ENCODE data around the gene LYPLA2.
"Not testable (repeated sequence)": the region's sequence is repeated elsewhere in the genome, so short reads cannot be mapped to it uniquely, and the experiment has no call there.

The LYPLA2 gene

DNA sequence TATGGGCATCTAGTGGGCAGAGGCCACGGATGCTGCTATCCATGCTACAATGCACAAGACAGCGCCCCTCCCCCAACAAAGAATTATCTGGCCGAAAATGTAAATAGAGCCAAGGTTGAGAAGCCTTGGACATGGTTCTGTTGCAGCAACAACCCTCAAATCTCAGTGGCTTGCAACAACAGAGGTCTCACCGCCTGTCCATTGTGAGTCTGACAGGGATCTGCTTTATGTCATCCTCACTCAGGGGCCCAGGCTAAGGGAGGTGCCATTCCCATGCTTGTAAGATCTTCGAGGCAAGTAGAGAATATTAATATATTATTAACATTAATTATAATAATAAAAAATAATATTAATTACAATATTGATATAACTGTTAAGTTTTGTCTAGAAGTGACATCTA, 22.2 kb upstream of the LYPLA2 start:
- no peaks in the 10 kb centered on the region for H3K9me3 Mint-ChIP-seq
- H3K27ac Mint-ChIP-seq = no peak overlapping the region
- peaks cover 2% of the 10 kb centered on the region for H3K36me3 Mint-ChIP-seq (ENCODE audit: low read depth)
- peaks cover 3% of the 10 kb centered on the region for H3K4me1 Mint-ChIP-seq
- ATAC-seq = no peak
- H3K27me3 Mint-ChIP-seq = no peaks in the 10 kb centered on the region
- no peak overlapping the region for H3K4me3 Mint-ChIP-seq
- DNase-seq = no peak

DNA sequence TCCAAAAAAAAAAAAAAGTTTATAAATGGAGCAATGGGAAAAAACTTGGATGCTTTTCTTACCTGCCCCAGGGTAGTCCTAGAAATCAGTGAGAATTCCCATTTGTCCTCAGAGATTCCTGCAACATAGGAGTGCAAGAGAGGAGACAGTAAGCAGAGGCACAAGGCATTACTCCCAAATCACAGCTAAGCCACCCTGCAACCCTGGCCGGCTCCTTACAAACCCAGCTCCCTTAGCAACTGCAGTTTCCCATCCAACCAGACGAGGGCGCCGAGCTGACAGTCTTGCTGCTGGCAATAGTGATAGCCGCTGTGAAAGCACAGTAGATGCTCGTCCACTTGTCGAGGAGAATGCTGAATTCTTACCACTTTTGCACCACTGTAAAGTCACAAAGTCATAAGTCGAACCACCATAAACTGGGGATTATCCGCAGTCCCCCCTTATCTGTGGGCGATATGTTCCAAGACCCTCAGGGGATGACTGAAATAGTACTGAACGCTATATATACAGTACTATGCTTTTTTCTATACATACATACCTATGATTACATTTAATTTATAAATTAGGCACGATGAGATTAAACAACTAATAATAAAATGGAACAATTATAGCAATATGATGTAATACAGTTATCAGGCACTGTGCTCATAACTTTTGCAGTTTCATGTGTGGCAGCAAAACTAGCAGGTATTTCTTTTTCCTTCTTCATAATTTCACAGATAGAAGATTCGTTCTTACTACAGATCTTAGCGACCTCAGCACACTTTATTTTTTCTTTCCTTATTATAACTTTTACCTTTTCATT, 18.7 kb upstream of the LYPLA2 start:
- ATAC-seq (peak; percentile 86), DNase-seq (peak; percentile 90)
- H3K4me1 Mint-ChIP-seq = peaks cover 26% of the 10 kb centered on the region
- no peaks in the 10 kb centered on the region for H3K9me3 Mint-ChIP-seq
- H3K27me3 Mint-ChIP-seq = no peaks in the 10 kb centered on the region
- H3K36me3 Mint-ChIP-seq (ENCODE audit: low read depth) = no peaks in the 10 kb centered on the region
- no peak overlapping the region for H3K27ac Mint-ChIP-seq
- H3K4me3 Mint-ChIP-seq = no peak overlapping the region

DNA sequence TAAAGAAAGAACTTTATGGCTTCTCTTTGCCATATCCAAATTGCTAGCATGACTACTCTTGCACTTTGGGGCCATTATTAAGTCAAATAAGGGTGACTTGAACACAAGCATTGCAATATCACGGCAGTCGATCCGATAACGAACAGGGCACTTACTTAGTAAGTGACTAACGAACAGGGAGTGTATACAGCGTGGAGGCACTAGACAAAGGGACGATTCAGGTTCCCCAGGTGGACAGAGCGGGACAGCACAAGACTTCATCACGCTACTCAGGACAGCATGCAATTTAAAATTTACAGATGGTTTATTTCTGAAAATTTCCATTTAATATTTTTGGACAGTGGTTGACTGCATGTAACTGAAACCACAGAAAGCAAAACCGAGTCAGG, 18.1 kb upstream of the LYPLA2 start:
- Mint-ChIP-seq H3K27me3 (no peaks in the 10 kb centered on the region), H3K36me3 (ENCODE audit: low read depth) (no peaks in the 10 kb centered on the region), H3K4me1 (peaks cover 30% of the 10 kb centered on the region), H3K9me3 (no peaks in the 10 kb centered on the region), H3K27ac (no peak overlapping the region), H3K4me3 (no peak overlapping the region)
- ATAC-seq = no peak
- DNase-seq = no peak

DNA sequence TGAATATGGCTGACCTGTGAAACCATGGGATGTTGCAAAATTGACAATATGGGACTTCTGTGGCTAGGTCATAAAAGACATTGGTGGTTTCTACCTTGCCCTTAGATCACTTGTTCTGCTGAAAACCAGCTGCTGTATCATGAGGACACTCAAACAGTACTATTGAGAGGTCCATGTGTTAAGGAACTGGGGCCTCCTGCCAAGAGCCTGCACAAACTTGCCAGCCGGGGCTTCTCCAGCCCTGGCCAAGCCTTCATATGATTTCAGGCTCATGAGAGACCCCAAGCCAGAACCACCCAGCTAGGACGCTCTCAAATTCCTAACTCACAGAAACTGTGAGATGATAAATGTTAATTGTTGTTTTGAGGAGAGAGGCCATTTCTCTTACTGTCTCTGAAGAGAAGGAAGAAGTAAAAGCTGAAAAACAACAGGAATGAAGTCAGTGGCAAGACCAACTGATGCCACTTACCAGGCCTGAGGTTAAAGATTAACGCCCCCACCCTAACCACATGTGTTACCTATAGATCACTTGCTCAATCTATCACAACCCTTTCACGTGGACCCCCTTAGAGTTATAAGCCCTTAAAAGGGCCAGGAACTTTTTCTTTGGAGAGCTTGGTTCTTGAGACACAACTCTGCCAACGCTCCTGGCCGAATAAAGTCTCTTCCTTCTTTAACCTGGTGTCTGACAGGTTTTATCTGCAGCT, 16.6 kb upstream of the LYPLA2 start:
- Mint-ChIP-seq H3K9me3 (no peaks in the 10 kb centered on the region), H3K4me1 (peaks cover 36% of the 10 kb centered on the region), H3K27ac (no peak overlapping the region), H3K4me3 (no peak overlapping the region), H3K27me3 (no peaks in the 10 kb centered on the region), H3K36me3 (ENCODE audit: low read depth) (peaks cover 2% of the 10 kb centered on the region)
- DNase-seq (no peak), ATAC-seq (no peak)

DNA sequence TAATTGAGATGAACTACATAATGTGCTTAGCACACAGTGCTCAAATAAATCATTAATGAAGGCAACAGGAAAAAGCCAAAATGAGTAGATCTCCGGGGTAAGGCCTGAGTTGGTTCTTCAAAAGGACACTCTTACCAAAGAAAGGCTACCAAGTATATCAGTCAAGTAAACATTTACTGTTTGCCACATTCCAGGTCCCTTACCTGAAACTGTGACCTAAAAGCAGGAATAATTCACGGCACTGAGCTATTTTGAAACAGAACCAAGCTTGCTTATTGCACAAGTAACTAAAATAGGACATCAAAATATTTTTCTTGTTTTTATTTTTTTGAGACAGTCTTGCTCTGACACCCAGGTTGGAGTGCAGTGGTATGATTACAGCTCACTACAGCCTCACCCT, 14.7 kb upstream of the LYPLA2 start:
- H3K4me1 Mint-ChIP-seq = peaks cover 47% of the 10 kb centered on the region
- no peak for DNase-seq
- H3K27me3 Mint-ChIP-seq = no peaks in the 10 kb centered on the region
- ATAC-seq = no peak
- H3K9me3 Mint-ChIP-seq = no peaks in the 10 kb centered on the region
- H3K27ac Mint-ChIP-seq = no peak overlapping the region
- peak overlapping the region; percentile 95 for H3K4me3 Mint-ChIP-seq
- H3K36me3 Mint-ChIP-seq (ENCODE audit: low read depth) = peaks cover 13% of the 10 kb centered on the region

DNA sequence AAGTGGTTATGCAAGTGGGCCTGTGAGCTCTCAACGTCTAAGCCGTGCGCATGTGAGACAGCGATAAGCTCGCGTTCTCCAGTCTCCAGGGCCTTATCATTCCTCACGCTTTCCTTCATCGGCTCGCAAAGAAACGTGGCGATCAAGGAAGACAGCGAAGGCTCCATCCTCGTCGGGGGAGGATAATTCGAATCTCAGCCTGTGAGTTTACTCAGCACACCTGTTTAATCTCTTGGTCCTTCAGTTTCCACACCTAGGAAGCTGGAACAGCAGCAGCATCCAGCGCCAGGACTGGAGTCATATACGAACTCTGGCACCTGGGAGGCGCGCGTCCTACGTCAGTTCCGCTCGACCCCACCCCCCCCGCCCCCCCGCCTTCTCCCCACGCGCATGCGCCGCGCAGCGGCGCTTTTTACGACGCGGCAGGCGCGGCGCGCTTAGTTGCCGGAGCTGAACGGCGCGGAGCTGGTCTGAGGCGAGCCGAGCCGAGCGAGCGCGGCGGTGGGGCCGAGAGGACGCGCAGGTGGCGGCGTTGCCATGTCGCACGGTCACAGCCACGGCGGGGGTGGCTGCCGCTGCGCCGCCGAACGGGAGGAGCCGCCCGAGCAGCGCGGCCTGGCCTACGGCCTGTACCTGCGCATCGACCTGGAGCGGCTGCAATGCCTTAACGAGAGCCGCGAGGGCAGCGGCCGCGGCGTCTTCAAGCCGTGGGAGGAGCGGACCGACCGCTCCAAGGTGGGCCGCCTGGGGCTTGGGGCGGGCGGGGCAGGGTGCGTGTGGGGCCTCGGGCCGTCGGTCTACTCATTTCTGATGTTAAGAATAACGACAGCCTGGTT, 12.7 kb upstream of the LYPLA2 start, which contains the start of gene PITHD1:
Gene PITHD1 (plus strand): TSS at position 440 of the 836 bp plus-strand sequence. CDS start 98 bp downstream, at position 538.
- H3K4me3 Mint-ChIP-seq = peak within 1 kb of the TSS; percentile 95
- H3K9me3 Mint-ChIP-seq = no peaks in the 10 kb centered on the region
- H3K36me3 Mint-ChIP-seq (ENCODE audit: low read depth) = peaks cover 20% of the 10 kb centered on the region
- peaks cover 50% of the 10 kb centered on the region for H3K4me1 Mint-ChIP-seq
- peak; percentile 83 for DNase-seq
- peak; percentile 82 for ATAC-seq
- no peaks in the 10 kb centered on the region for H3K27me3 Mint-ChIP-seq
- peak within 1 kb of the TSS; percentile 92 for H3K27ac Mint-ChIP-seq

DNA sequence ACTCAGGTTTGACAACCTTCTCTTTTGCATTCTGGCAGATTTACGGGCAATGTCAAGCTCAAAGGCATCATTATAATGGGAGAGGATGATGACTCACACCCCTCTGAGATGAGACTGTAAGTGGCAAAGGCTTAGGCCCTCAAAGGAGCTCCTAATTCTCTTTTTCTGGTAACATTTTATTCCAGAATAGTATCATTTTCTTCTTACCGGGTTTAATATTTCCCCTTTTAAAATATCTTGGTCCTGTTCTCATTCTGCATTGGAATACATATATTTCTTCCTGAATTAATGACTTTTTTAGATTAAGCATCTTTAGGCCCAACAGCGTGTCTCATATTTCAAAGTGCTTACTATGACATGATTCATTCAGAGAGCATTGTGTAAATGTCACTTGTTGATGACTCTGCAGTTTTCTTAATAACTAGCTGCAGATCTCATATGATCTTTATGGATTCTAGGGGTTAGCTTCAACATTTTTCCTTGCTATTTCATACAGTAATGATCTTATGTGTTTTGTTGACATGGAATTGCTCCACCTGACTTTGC, 11.0 kb upstream of the LYPLA2 start:
- peak overlapping the region; percentile 88 for H3K27ac Mint-ChIP-seq
- DNase-seq (no peak), ATAC-seq (no peak)
- no peaks in the 10 kb centered on the region for H3K27me3 Mint-ChIP-seq
- H3K4me3 Mint-ChIP-seq = peak overlapping the region; percentile 95
- H3K9me3 Mint-ChIP-seq = no peaks in the 10 kb centered on the region
- peaks cover 28% of the 10 kb centered on the region for H3K36me3 Mint-ChIP-seq (ENCODE audit: low read depth)
- H3K4me1 Mint-ChIP-seq = peaks cover 39% of the 10 kb centered on the region

DNA sequence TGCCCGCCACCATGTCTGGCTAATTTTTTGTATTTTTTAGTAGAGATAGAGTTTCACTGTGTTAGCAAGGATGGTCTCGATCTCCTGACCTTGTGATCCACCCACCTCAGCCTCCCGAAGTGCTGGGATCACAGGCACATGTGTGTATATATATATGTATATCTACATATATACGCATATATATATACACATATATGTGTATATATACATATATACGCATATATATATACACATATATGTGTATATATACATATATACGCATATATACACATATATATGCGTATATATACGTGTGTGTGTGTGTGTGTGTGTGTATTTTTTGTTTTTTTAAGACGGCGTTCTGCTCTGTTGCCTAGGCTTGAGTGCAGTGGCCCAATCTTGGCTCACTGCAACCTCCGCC, 7.8 kb upstream of the LYPLA2 start:
- ATAC-seq, H3K27me3 Mint-ChIP-seq, DNase-seq, H3K4me3 Mint-ChIP-seq, H3K9me3 Mint-ChIP-seq, H3K27ac Mint-ChIP-seq: not testable (repeated sequence)
- peaks cover 57% of the 10 kb centered on the region for H3K36me3 Mint-ChIP-seq (ENCODE audit: low read depth)
- H3K4me1 Mint-ChIP-seq = peaks cover 18% of the 10 kb centered on the region

DNA sequence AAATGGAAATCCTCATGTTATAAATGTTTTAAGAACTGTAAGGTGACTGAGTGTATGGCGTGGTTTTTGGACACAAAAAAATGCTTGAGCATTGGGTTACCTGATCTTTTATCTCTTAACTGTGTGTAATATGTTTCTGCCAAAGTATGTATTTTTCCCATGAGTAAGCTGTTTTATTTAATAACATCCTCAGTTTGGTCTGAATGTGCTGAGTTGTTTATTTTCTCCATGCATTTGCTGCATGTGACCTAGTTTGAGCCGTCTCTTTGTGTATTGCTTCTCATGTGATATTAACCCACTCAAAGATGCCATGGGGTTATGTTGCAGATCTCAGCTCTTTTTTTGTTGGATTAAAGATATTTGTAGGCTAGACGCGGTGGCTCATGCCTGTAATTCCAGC, 6.1 kb upstream of the LYPLA2 start:
- Mint-ChIP-seq H3K27ac (no peak overlapping the region), H3K4me3 (no peak overlapping the region), H3K36me3 (ENCODE audit: low read depth) (peaks cover 51% of the 10 kb centered on the region), H3K9me3 (no peaks in the 10 kb centered on the region), H3K27me3 (no peaks in the 10 kb centered on the region), H3K4me1 (peaks cover 10% of the 10 kb centered on the region)
- DNase-seq = no peak
- ATAC-seq = no peak

DNA sequence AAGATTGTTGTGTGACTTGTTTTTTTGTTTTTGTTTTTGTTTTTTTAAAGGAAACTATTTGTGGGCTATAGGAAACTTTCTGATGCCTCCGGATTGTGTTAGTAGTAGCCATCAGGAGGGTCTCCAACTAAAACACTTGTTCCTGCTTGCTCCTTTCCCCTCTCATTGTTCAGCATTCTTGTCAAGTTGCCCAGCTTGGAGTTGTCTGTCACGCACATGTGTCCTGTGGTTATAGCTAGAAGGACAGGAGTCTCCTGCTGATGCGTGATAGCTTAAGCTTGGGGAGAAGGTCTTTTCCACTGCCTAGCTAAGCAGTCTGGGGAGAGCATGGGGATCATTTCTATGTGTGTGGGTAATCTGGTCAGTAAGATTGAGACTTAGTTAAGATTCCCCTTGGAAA, 3.2 kb upstream of the LYPLA2 start:
- Mint-ChIP-seq H3K27me3 (no peaks in the 10 kb centered on the region), H3K27ac (no peak overlapping the region), H3K36me3 (ENCODE audit: low read depth) (peaks cover 39% of the 10 kb centered on the region), H3K9me3 (no peaks in the 10 kb centered on the region), H3K4me1 (peaks cover 19% of the 10 kb centered on the region), H3K4me3 (no peak overlapping the region)
- no peak for DNase-seq
- no peak for ATAC-seq

DNA sequence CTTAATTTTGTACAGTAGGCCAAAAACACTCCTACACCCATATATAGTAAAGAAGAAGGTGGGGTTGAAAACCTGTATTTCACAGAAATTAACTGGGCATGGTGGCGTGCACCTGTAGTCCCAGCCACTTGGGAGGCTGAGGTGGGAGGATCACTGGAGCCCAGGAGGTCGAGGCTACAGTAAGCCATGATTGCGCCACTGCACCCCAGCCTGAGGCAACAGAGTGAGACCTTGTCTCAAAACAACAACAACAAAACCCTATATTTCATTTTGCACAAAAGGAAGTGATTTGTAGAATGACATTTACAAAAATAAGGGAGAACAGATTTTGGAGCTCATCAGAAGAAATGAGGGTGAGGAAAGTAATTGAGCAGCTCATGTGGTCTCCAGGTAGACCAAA, 2.2 kb upstream of the LYPLA2 start:
- DNase-seq = no peak

DNA sequence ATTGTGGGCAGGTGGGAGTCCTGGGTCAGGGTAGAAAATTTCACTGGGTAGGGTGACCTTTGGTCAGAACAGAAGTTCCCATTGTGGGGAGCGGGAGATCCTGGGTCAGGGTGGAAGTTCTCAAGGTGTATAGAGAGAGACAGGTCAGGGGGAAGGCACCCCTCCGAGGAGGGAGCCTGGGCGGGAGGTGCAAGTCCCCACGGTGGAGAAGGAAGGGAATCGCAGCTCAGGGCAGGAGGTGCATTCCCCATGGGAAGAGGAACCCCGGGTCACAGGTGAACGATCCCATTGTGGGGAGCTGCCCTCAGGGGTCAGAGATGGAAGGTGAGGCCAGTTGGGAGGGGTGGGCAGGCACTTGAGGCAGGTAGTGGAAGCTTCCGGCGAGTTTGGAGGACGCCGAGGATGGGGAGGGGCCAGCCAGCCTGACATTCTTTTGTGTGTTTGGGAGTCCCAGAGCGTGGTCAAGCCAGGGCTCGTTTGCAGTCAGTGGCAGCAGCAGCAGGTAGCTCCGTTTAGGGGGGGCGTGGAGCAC, 637 bp downstream of the LYPLA2 start:
- no peak for ATAC-seq
- peak; percentile 44 for DNase-seq
- Mint-ChIP-seq H3K27ac (peak overlapping the region; percentile 93), H3K36me3 (ENCODE audit: low read depth) (peaks cover 22% of the 10 kb centered on the region), H3K27me3 (no peaks in the 10 kb centered on the region), H3K4me3 (peak overlapping the region; percentile 97), H3K4me1 (peaks cover 25% of the 10 kb centered on the region), H3K9me3 (no peaks in the 10 kb centered on the region)

More for the DNA sequence above, 2.2 kb upstream of the LYPLA2 start:
- Mint-ChIP-seq H3K27ac (no peak overlapping the region), H3K36me3 (ENCODE audit: low read depth) (peaks cover 37% of the 10 kb centered on the region), H3K4me1 (peaks cover 25% of the 10 kb centered on the region), H3K4me3 (no peak overlapping the region), H3K9me3 (no peaks in the 10 kb centered on the region), H3K27me3 (no peaks in the 10 kb centered on the region)
- ATAC-seq = no peak

DNA sequence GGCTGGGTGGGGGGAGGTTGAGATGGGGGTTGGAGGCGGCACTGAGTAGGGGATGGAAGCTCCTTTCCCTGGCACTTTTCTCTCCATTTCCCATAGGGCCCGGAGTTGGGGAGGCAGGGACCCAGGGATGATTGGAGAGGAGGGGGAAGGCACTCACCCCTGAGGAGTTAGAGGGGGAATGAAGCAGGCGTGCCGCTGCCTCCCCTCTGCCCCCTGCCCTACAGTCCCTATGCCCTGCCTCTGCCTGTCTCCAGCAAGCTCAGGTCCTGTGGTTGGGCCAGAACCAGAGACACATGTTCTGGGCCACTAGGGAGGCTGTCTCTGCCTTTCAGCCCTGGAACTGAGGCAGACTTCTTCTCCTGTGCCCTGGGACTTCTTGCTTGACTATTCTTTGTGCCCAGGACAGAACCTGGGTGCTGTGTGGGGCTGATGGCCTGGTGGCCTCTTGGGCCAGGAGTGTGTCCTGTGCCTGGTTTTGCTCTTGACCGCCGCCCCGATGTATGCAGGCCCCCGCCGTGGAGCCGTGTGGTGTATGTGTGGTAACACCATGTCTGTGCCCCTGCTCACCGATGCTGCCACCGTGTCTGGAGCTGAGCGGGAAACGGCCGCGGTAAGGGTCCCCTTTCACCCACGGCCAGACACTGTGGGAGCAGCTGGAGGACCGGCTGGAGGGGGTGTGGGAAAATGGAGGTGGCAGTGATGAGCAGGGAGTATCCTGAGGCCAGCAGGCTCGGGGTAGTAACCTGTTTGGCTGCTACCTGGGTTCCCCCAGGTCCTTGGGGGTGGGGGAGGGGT, 1.4 kb downstream of the LYPLA2 start:
- H3K4me3 Mint-ChIP-seq = peak overlapping the region; percentile 97
- H3K36me3 Mint-ChIP-seq (ENCODE audit: low read depth) = peaks cover 15% of the 10 kb centered on the region
- ATAC-seq (no peak), DNase-seq (no peak)
- peaks cover 25% of the 10 kb centered on the region for H3K4me1 Mint-ChIP-seq
- H3K9me3 Mint-ChIP-seq = no peaks in the 10 kb centered on the region
- peak overlapping the region; percentile 93 for H3K27ac Mint-ChIP-seq
- no peaks in the 10 kb centered on the region for H3K27me3 Mint-ChIP-seq
